ENCODE data around the gene MYO18A.
"Not testable (repeated sequence)": the region's sequence is repeated elsewhere in the genome, so short reads cannot be mapped to it uniquely, and the experiment has no call there.

Gene MYO18A

GRCh38 chr17:29172589-29172988, 7.6 kb downstream of the MYO18A start:
- H3K4me2 ChIP-seq (ENCODE audit: low read length), result no peak overlapping the region
- no peak overlapping the region for H3K4me3 ChIP-seq (ENCODE audit: low read length)
- H3K36me3 ChIP-seq (replicated peaks; ENCODE audit: low read depth, low read length), result no peaks in the 10 kb centered on the region
- H3K27me3 ChIP-seq (ENCODE audit: low read depth, low read length), result no peaks in the 10 kb centered on the region
- no peak overlapping the region for H3K27ac ChIP-seq (ENCODE audit: low read length)
- H3K4me1 ChIP-seq (ENCODE audit: low read length), result peaks cover 8% of the 10 kb centered on the region
- H3K9ac ChIP-seq (ENCODE audit: low read length), result no peak overlapping the region
- H3K79me2 ChIP-seq (ENCODE audit: low read length), result no peaks in the 10 kb centered on the region
- TF ChIP-seq, protein P1, sequence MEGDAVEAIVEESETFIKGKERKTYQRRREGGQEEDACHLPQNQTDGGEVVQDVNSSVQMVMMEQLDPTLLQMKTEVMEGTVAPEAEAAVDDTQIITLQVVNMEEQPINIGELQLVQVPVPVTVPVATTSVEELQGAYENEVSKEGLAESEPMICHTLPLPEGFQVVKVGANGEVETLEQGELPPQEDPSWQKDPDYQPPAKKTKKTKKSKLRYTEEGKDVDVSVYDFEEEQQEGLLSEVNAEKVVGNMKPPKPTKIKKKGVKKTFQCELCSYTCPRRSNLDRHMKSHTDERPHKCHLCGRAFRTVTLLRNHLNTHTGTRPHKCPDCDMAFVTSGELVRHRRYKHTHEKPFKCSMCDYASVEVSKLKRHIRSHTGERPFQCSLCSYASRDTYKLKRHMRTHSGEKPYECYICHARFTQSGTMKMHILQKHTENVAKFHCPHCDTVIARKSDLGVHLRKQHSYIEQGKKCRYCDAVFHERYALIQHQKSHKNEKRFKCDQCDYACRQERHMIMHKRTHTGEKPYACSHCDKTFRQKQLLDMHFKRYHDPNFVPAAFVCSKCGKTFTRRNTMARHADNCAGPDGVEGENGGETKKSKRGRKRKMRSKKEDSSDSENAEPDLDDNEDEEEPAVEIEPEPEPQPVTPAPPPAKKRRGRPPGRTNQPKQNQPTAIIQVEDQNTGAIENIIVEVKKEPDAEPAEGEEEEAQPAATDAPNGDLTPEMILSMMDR (IDR thresholded peaks at IDR 0.05; ENCODE audit: low read depth, low read length), result no peak
- TF ChIP-seq EZH2phosphoT487 (IDR thresholded peaks at IDR 0.05; ENCODE audit: low read depth), result no peak
- no peak overlapping the region for H2AFZ ChIP-seq (ENCODE audit: low read depth, low read length)
- no peaks in the 10 kb centered on the region for H4K20me1 ChIP-seq (ENCODE audit: insufficient read depth, low read length)
- H3K9me3 ChIP-seq (ENCODE audit: insufficient read depth, low read length), result no peaks in the 10 kb centered on the region

GRCh38 chr17:29170682-29171081, 9.5 kb downstream of the MYO18A start:
- no peak for TF ChIP-seq EZH2phosphoT487 (IDR thresholded peaks at IDR 0.05; ENCODE audit: low read depth)
- TF ChIP-seq, protein P1 (IDR thresholded peaks at IDR 0.05; ENCODE audit: low read depth, low read length), result no peak
- Histone ChIP-seq H3K36me3 (replicated peaks; ENCODE audit: low read depth, low read length) (no peaks in the 10 kb centered on the region), H2AFZ (ENCODE audit: low read depth, low read length) (no peak overlapping the region), H4K20me1 (ENCODE audit: insufficient read depth, low read length) (no peaks in the 10 kb centered on the region), H3K9me3 (ENCODE audit: insufficient read depth, low read length) (no peaks in the 10 kb centered on the region), H3K27ac (ENCODE audit: low read length) (no peak overlapping the region), H3K79me2 (ENCODE audit: low read length) (no peaks in the 10 kb centered on the region), H3K27me3 (ENCODE audit: low read depth, low read length) (no peaks in the 10 kb centered on the region), H3K9ac (ENCODE audit: low read length) (no peak overlapping the region), H3K4me1 (ENCODE audit: low read length) (no peaks in the 10 kb centered on the region), H3K4me3 (ENCODE audit: low read length) (no peak overlapping the region), H3K4me2 (ENCODE audit: low read length) (no peak overlapping the region)

- no peaks in the 10 kb centered on the region for H3K4me1 ChIP-seq (ENCODE audit: low read length)
- H3K4me3 ChIP-seq (ENCODE audit: low read length), result no peak overlapping the region
- H3K27ac ChIP-seq (ENCODE audit: low read length), result no peak overlapping the region
- no peaks in the 10 kb centered on the region for H3K27me3 ChIP-seq (ENCODE audit: low read depth, low read length)
- H3K79me2 ChIP-seq (ENCODE audit: low read length), result no peaks in the 10 kb centered on the region
- no peak overlapping the region for H2AFZ ChIP-seq (ENCODE audit: low read depth, low read length)
- H3K9me3 ChIP-seq (ENCODE audit: insufficient read depth, low read length), result no peaks in the 10 kb centered on the region
- no peaks in the 10 kb centered on the region for H4K20me1 ChIP-seq (ENCODE audit: insufficient read depth, low read length)
- H3K36me3 ChIP-seq (replicated peaks; ENCODE audit: low read depth, low read length), result no peaks in the 10 kb centered on the region
- no peak for TF ChIP-seq EZH2phosphoT487 (IDR thresholded peaks at IDR 0.05; ENCODE audit: low read depth)
- TF ChIP-seq, protein P1 (IDR thresholded peaks at IDR 0.05; ENCODE audit: low read depth, low read length), result no peak
- H3K4me2 ChIP-seq (ENCODE audit: low read length), result no peak overlapping the region
- no peak overlapping the region for H3K9ac ChIP-seq (ENCODE audit: low read length)
Measured at GRCh38 chr17:29169806-29170591, 10.2 kb downstream of the MYO18A start.

- H3K4me2 ChIP-seq (ENCODE audit: low read length); H3K27ac ChIP-seq (ENCODE audit: low read length); H3K27me3 ChIP-seq (ENCODE audit: low read depth, low read length); H3K36me3 ChIP-seq (replicated peaks; ENCODE audit: low read depth, low read length); H3K9me3 ChIP-seq (ENCODE audit: insufficient read depth, low read length); H3K4me1 ChIP-seq (ENCODE audit: low read length); H4K20me1 ChIP-seq (ENCODE audit: insufficient read depth, low read length); H3K4me3 ChIP-seq (ENCODE audit: low read length); H3K9ac ChIP-seq (ENCODE audit: low read length); H3K79me2 ChIP-seq (ENCODE audit: low read length); H2AFZ ChIP-seq (ENCODE audit: low read depth, low read length): not testable (repeated sequence)
Measured at GRCh38 chr17:29168759-29169126, 11.5 kb downstream of the MYO18A start.
